Fibroblast of lung (primary cell): ENCODE results near the gene CARS1. TPM values are rescaled to one million over a fixed set of nuclear protein-coding genes. Genes with fewer than 3 reads are reported as not detected.

Experiments
- DNase-seq, 2 donors: peaks; one replicate each; pipeline versions ENCODE4 v3.0.0 to v3.0.0-alpha.2; 2010; ENCODE audit warnings: low read depth in 2 of 2
- H2AFZ ChIP-seq: 2 replicates; pipeline ENCODE4 v1.5.1; 2012; ENCODE audit warnings: low read length, control low read depth, inconsistent platforms
- H3K27ac ChIP-seq: 2 replicates; pipeline ENCODE4 v1.5.1; 2011; ENCODE audit warnings: low read length, control low read depth; ENCODE audit not compliant: insufficient read depth
- H3K27me3 ChIP-seq: 2 replicates; pipeline ENCODE4 v1.5.1; 2011; ENCODE audit warnings: mild to moderate bottlenecking, low read length; ENCODE audit not compliant: control insufficient read depth, insufficient read depth
- H3K36me3 ChIP-seq: 2 replicates; pipeline ENCODE4 v1.5.1; 2011; ENCODE audit warnings: low read length; ENCODE audit not compliant: control insufficient read depth, insufficient read depth
- H3K4me1 ChIP-seq: 2 replicates; pipeline ENCODE4 v1.5.1; 2011; ENCODE audit warnings: low read length; ENCODE audit not compliant: control insufficient read depth, insufficient read depth; ENCODE audit errors: extremely low read depth
- H3K4me2 ChIP-seq: 2 replicates; pipeline ENCODE4 v1.5.1; 2011; ENCODE audit warnings: low read length, control low read depth; ENCODE audit not compliant: insufficient read depth; ENCODE audit errors: extremely low read depth
- H3K4me3 ChIP-seq, 4 experiments: fragments of 200-600 bp in 1 of 4; sonication (generic) in 1 of 4; replicated peaks in 1 of 4; 2 replicates each; pipeline ENCODE4 v1.5.1; 2011 to 2016; ENCODE audit warnings: low read length in 4 of 4, low read depth in 3 of 4, mild to moderate bottlenecking in 3 of 4, control low read depth in 2 of 4, inconsistent platforms in 1 of 4, mixed read lengths in 1 of 4; ENCODE audit not compliant: insufficient read depth in 1 of 4; ENCODE audit errors: control extremely low read depth in 1 of 4
- H3K79me2 ChIP-seq: 2 replicates; pipeline ENCODE4 v1.5.1; 2012; ENCODE audit warnings: mild to moderate bottlenecking, low read length, inconsistent platforms; ENCODE audit not compliant: control insufficient read depth, insufficient read depth
- H3K9ac ChIP-seq: 2 replicates; pipeline ENCODE4 v1.5.1; 2011; ENCODE audit warnings: mild to moderate bottlenecking, low read length, control low read depth; ENCODE audit not compliant: insufficient read depth
- H3K9me3 ChIP-seq: 2 replicates; pipeline ENCODE4 v1.5.1; 2012; ENCODE audit warnings: low read depth, low read length; ENCODE audit not compliant: control insufficient read depth, insufficient read depth
- H4K20me1 ChIP-seq: 2 replicates; pipeline ENCODE4 v1.5.1; 2011; ENCODE audit warnings: low read length; ENCODE audit not compliant: control insufficient read depth, insufficient read depth; ENCODE audit errors: extremely low read depth
- CTCF ChIP-seq, 2 donors: IDR thresholded peaks in 1 of 2; conservative IDR thresholded peaks in 1 of 2; 1 replicate in 1 of 2; 2 replicates in 1 of 2; pipeline ENCODE4 v1.5.1; 2011 to 2012; ENCODE audit warnings: low read length in 2 of 2, control low read depth in 1 of 2, inconsistent platforms in 1 of 2, low read depth in 1 of 2, mild to moderate bottlenecking in 1 of 2
- EZH2 ChIP-seq: IDR thresholded peaks from 2 replicates; pipeline ENCODE4 v1.5.1; 2012; ENCODE audit warnings: low read length, control low read depth, mild to moderate bottlenecking; ENCODE audit errors: missing control alignments
- polyA plus RNA-seq, 2 donors: library from polyadenylated mRNA; depleted of rRNA in 1 of 2; stranded (reverse) in 1 of 2; unstranded in 1 of 2; fragments of >200 nt; gene quantifications; 2 replicates each; pipeline ENCODE4 v1.2.1, GENCODE V29; 2011 to 2012; ENCODE audit warnings: missing spikeins in 1 of 2
- total RNA-seq: library from RNA; depleted of rRNA; stranded (reverse); fragments of >200 nt; gene quantifications from 2 replicates; pipeline ENCODE4 v1.2.1, GENCODE V29; 2014

The CARS1 gene
- total and polyA plus RNA-seq, 2 donors (not counting 1 experiment from before 2014, with no cell fraction given) = 67.5 to 149 TPM

DNA sequence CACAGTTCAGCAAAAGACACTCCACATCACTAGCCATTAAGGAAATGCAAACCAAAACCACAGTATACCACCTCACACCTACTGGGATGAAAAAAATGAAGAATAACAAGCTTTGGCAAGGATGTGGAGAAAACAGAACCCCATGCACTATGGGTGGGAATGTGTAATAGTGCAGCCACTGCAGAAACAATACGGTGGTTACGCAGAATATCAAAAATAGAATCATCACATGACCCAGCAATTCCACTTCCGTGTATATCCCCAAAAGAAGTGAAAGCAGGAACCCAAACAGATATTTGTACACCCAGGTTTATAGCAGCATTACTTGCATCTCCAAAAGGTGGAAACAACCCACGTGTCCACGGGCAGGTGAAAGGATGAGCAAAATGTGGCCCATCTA, 20.8 kb downstream of the CARS1 start:
- DNase-seq = no peak
- no peak overlapping the region for H3K4me3 ChIP-seq
- H4K20me1 ChIP-seq = no peaks in the 10 kb centered on the region
- no peaks in the 10 kb centered on the region for H3K27me3 ChIP-seq
- no peak overlapping the region for H2AFZ ChIP-seq
- H3K4me2 ChIP-seq = no peak overlapping the region
- no peak overlapping the region for H3K27ac ChIP-seq
- TF ChIP-seq CTCF (conservative IDR thresholded peaks at IDR 0.05 in 1 of 2, IDR thresholded peaks at IDR 0.05 in 1 of 2; ENCODE audit: low read depth in 1 of 2, low read length in 2 of 2) (no peak), EZH2 (no peak)
- H3K36me3 ChIP-seq = peaks cover 23% of the 10 kb centered on the region
- H3K4me1 ChIP-seq = no peaks in the 10 kb centered on the region
- no peak overlapping the region for H3K9ac ChIP-seq
- peaks cover 2% of the 10 kb centered on the region for H3K79me2 ChIP-seq
- no peaks in the 10 kb centered on the region for H3K9me3 ChIP-seq

- Histone ChIP-seq H3K27me3 (no peaks in the 10 kb centered on the region), H3K36me3 (peaks cover 18% of the 10 kb centered on the region), H3K4me3 (no peak overlapping the region), H3K9me3 (no peaks in the 10 kb centered on the region), H4K20me1 (no peaks in the 10 kb centered on the region), H3K79me2 (no peaks in the 10 kb centered on the region), H3K4me2 (no peak overlapping the region), H3K4me1 (peaks cover 2% of the 10 kb centered on the region), H3K9ac (no peak overlapping the region), H3K27ac (no peak overlapping the region), H2AFZ (no peak overlapping the region)
- TF ChIP-seq CTCF (conservative IDR thresholded peaks at IDR 0.05 in 1 of 2, IDR thresholded peaks at IDR 0.05 in 1 of 2; ENCODE audit: low read depth in 1 of 2, low read length in 2 of 2) = no peak
- no peak for TF ChIP-seq EZH2
- no peak for DNase-seq
Observed at GRCh38 chr11:3035333-3035732, 21.9 kb downstream of the CARS1 start.

GRCh38 chr11:3030289-3031070, 26.7 kb downstream of the CARS1 start:
- no peak overlapping the region for H3K4me2 ChIP-seq
- peaks cover 5% of the 10 kb centered on the region for H3K79me2 ChIP-seq
- H3K9ac ChIP-seq = no peak overlapping the region
- no peak overlapping the region for H3K4me3 ChIP-seq
- H3K9me3 ChIP-seq = no peaks in the 10 kb centered on the region
- no peak overlapping the region for H2AFZ ChIP-seq
- H3K36me3 ChIP-seq = peaks cover 24% of the 10 kb centered on the region
- H3K27ac ChIP-seq = no peak overlapping the region
- TF ChIP-seq EZH2 = no peak
- TF ChIP-seq CTCF (conservative IDR thresholded peaks at IDR 0.05 in 1 of 2, IDR thresholded peaks at IDR 0.05 in 1 of 2; ENCODE audit: low read depth in 1 of 2, low read length in 2 of 2) = no peak
- no peak for DNase-seq
- H4K20me1 ChIP-seq = no peaks in the 10 kb centered on the region
- H3K27me3 ChIP-seq = no peaks in the 10 kb centered on the region
- peaks cover 2% of the 10 kb centered on the region for H3K4me1 ChIP-seq
